HEK293T (cell line): Measurements from ENCODE around the gene TEKT5.

Source experiments
- BHLHE40 ChIP-seq: fragments of 450-650 bp; IDR thresholded peaks from 2 replicates; pipeline ENCODE4 v1.6.1; 2016; ENCODE audit warnings: mild to moderate bottlenecking, moderate library complexity, borderline replicate concordance
- ELF4 ChIP-seq: fragments of 450-650 bp; IDR thresholded peaks from 2 replicates; pipeline ENCODE4 v1.6.1; 2017; ENCODE audit warnings: antibody characterized with exemption
- FOXM1 ChIP-seq: fragments of 450-650 bp; IDR thresholded peaks from 2 replicates; pipeline ENCODE4 v1.6.1; 2017; ENCODE audit warnings: mild to moderate bottlenecking, borderline replicate concordance
- LEF1 ChIP-seq: fragments of 450-650 bp; IDR thresholded peaks from 2 replicates; pipeline ENCODE4 v1.6.1; 2017; ENCODE audit warnings: mild to moderate bottlenecking, borderline replicate concordance
- NFRKB ChIP-seq: fragments of 450-650 bp; IDR thresholded peaks from 2 replicates; pipeline ENCODE4 v1.6.1; 2016; ENCODE audit warnings: mild to moderate bottlenecking, moderate library complexity
- PKNOX1 ChIP-seq: fragments of 450-650 bp; IDR thresholded peaks from 2 replicates; pipeline ENCODE4 v1.6.1; 2016
- SP1 ChIP-seq: fragments of 450-650 bp; IDR thresholded peaks from 2 replicates; pipeline ENCODE4 v1.6.1; 2017
- SUZ12 ChIP-seq: fragments of 450-650 bp; IDR thresholded peaks from 2 replicates; pipeline ENCODE4 v1.6.1; 2016; ENCODE audit warnings: mild to moderate bottlenecking

- TF ChIP-seq PKNOX1, result no peak
- TF ChIP-seq FOXM1, result no peak
- TF ChIP-seq BHLHE40, result no peak
- TF ChIP-seq LEF1, result no peak
- no peak for TF ChIP-seq NFRKB
- TF ChIP-seq SUZ12, result no peak
- no peak for TF ChIP-seq SP1
- no peak for TF ChIP-seq ELF4
These were observed 97.5 kb downstream of the TEKT5 start for GRCh38 chr16:10597187-10597601.
